Neural cell (in vitro differentiated cells): ENCODE data around the gene UBE2H. TPM values are rescaled to one million over a fixed set of nuclear protein-coding genes. Genes with fewer than 3 reads are reported as not detected.

Experiments used
- H2AFZ ChIP-seq: fragments of 200-600, 300-800 bp; sonication (generic), shearing (Covaris generic); 2 replicates; pipeline ENCODE4 v1.6.0; 2014; ENCODE audit warnings: low read depth, mild to moderate bottlenecking, antibody characterized with exemption, low read length, moderate library complexity
- H3F3A ChIP-seq: fragments of 200-600 bp; shearing (Covaris generic); 2 replicates; pipeline ENCODE4 v1.6.1; 2016; ENCODE audit warnings: mild to moderate bottlenecking, moderate library complexity, mixed read lengths, antibody characterized with exemption, low read length; ENCODE audit not compliant: insufficient read depth, poor library complexity, severe bottlenecking
- H3K27ac ChIP-seq: fragments of 200-600, 300-800 bp; sonication (generic), shearing (Covaris generic); 2 replicates; pipeline ENCODE4 v1.5.1; 2014; ENCODE audit warnings: mild to moderate bottlenecking, low read length, moderate library complexity
- H3K27me3 ChIP-seq: fragments of 300-800, 200-600 bp; sonication (generic), shearing (Covaris generic); 2 replicates; pipeline ENCODE4 v1.6.0; 2014; ENCODE audit warnings: mild to moderate bottlenecking, low read depth, low read length, moderate library complexity; ENCODE audit not compliant: insufficient read depth
- H3K36me3 ChIP-seq: fragments of 300-800, 200-600 bp; sonication (generic), shearing (Covaris generic); 2 replicates; pipeline ENCODE4 v1.5.1; 2014; ENCODE audit warnings: mild to moderate bottlenecking, antibody characterized with exemption, low read length, moderate library complexity; ENCODE audit not compliant: insufficient read depth
- H3K4me2 ChIP-seq: fragments of 300-800, 200-600 bp; sonication (generic), shearing (Covaris generic); 2 replicates; pipeline ENCODE4 v1.6.0; 2014; ENCODE audit warnings: mild to moderate bottlenecking, low read length
- H3K4me3 ChIP-seq: fragments of 300-800, 200-600 bp; sonication (generic), shearing (Covaris generic); 2 replicates; pipeline ENCODE4 v1.5.1; 2014; ENCODE audit warnings: mild to moderate bottlenecking, low read length, moderate library complexity
- H3K79me2 ChIP-seq: fragments of 200-600 bp; shearing (Covaris generic); replicated peaks from 2 replicates; pipeline ENCODE4 v1.6.0; 2014; ENCODE audit warnings: mild to moderate bottlenecking, low read length, moderate library complexity; ENCODE audit not compliant: insufficient read depth
- H3K9ac ChIP-seq: fragments of 300-800, 200-600 bp; sonication (generic), shearing (Covaris generic); 2 replicates; pipeline ENCODE4 v1.6.1; 2016; ENCODE audit warnings: mild to moderate bottlenecking, low read length, mixed read lengths
- H3K9me2 ChIP-seq: fragments of 200-600 bp; shearing (Covaris generic); 2 replicates; pipeline ENCODE4 v1.6.1; 2016; ENCODE audit warnings: mild to moderate bottlenecking, low read length, mixed read lengths; ENCODE audit not compliant: insufficient read depth
- H3K9me3 ChIP-seq: fragments of 200-600, 300-800 bp; sonication (generic), shearing (Covaris generic); 2 replicates; pipeline ENCODE4 v1.6.1; 2016; ENCODE audit warnings: mild to moderate bottlenecking, mixed run types, low read length, moderate library complexity, mixed read lengths
- H4K20me1 ChIP-seq: fragments of 200-600 bp; shearing (Covaris generic); 2 replicates; pipeline ENCODE4 v1.6.1; 2016; ENCODE audit warnings: mild to moderate bottlenecking, mixed run types; ENCODE audit not compliant: insufficient read depth
- CTCF ChIP-seq: fragments of 450-650 bp; IDR thresholded peaks from 2 replicates; pipeline ENCODE4 v1.5.1; 2014; ENCODE audit warnings: antibody characterized with exemption, mild to moderate bottlenecking, moderate library complexity; ENCODE audit not compliant: poor library complexity, severe bottlenecking
- EP300 ChIP-seq: fragments of 450-650 bp; conservative IDR thresholded peaks from 2 replicates; pipeline ENCODE4 v1.6.1; 2014; ENCODE audit warnings: antibody characterized with exemption, mild to moderate bottlenecking, moderate library complexity; ENCODE audit not compliant: poor library complexity, severe bottlenecking
- EZH2 ChIP-seq: fragments of 200-600, 300-800 bp; shearing (Covaris generic), sonication (generic); IDR thresholded peaks from 2 replicates; pipeline ENCODE4 v1.6.1; 2014; ENCODE audit warnings: antibody characterized with exemption, low read length, borderline replicate concordance, mild to moderate bottlenecking; ENCODE audit not compliant: insufficient read depth, poor library complexity, severe bottlenecking
- MXI1 ChIP-seq: fragments of 450-650 bp; conservative IDR thresholded peaks from 2 replicates; pipeline ENCODE4 v1.6.1; 2014; ENCODE audit warnings: antibody characterized with exemption, mild to moderate bottlenecking; ENCODE audit not compliant: poor library complexity, severe bottlenecking
- POLR2AphosphoS5 ChIP-seq: IDR thresholded peaks from 2 replicates; pipeline ENCODE4 v1.6.1; 2012
- RAD21 ChIP-seq: fragments of 450-650 bp; conservative IDR thresholded peaks from 2 replicates; pipeline ENCODE4 v1.6.1; 2014; ENCODE audit warnings: antibody characterized with exemption, mild to moderate bottlenecking, moderate library complexity
- REST ChIP-seq: IDR thresholded peaks from 2 replicates; pipeline ENCODE4 v1.6.1; 2012; ENCODE audit warnings: borderline replicate concordance
- SMC3 ChIP-seq: fragments of 450-650 bp; conservative IDR thresholded peaks from 2 replicates; pipeline ENCODE4 v1.6.1; 2014; ENCODE audit warnings: antibody characterized with exemption, mild to moderate bottlenecking, moderate library complexity; ENCODE audit not compliant: poor library complexity
- TAF1 ChIP-seq: IDR thresholded peaks from 2 replicates; pipeline ENCODE4 v1.6.1; 2012; ENCODE audit warnings: low read depth
- polyA plus RNA-seq: library from polyadenylated mRNA; depleted of rRNA; stranded (reverse); fragments of >200 nt; gene quantifications from 2 replicates; pipeline ENCODE4 v1.2.3, GENCODE V29; 2014

Gene UBE2H
- polyA plus RNA-seq, 1 donor from 2014 or later: 96.1 TPM

- no peak overlapping the region for H3K27ac ChIP-seq
- no peak for TF ChIP-seq SMC3
- TF ChIP-seq CTCF: no peak
- TF ChIP-seq EZH2: no peak
- TF ChIP-seq EP300: no peak
- TF ChIP-seq TAF1: no peak
- TF ChIP-seq POLR2AphosphoS5: no peak
- no peak for TF ChIP-seq MXI1
- TF ChIP-seq RAD21: no peak
- TF ChIP-seq REST: no peak
- H3K27me3 ChIP-seq: no peaks in the 10 kb centered on the region
- H3K9me3 ChIP-seq: no peaks in the 10 kb centered on the region
- H3K9me2 ChIP-seq: no peaks in the 10 kb centered on the region
- H4K20me1 ChIP-seq: no peaks in the 10 kb centered on the region
- H3K36me3 ChIP-seq: no peaks in the 10 kb centered on the region
- no peak overlapping the region for H3K4me2 ChIP-seq
- no peak overlapping the region for H3K9ac ChIP-seq
- no peak overlapping the region for H3K4me3 ChIP-seq
- no peaks in the 10 kb centered on the region for H3K79me2 ChIP-seq
- no peaks in the 10 kb centered on the region for H3F3A ChIP-seq
- no peak overlapping the region for H2AFZ ChIP-seq
Measured at GRCh38 chr7:129997285-129997684, 44.5 kb upstream of the UBE2H start.

- H3K27ac ChIP-seq: no peak overlapping the region
- TF ChIP-seq EZH2 (no peak), MXI1 (no peak), RAD21 (no peak), POLR2AphosphoS5 (no peak), SMC3 (no peak), CTCF (no peak), TAF1 (no peak), REST (no peak)
- no peaks in the 10 kb centered on the region for H3K36me3 ChIP-seq
- H3K27me3 ChIP-seq: no peaks in the 10 kb centered on the region
- no peaks in the 10 kb centered on the region for H3K79me2 ChIP-seq
- H3K9me2 ChIP-seq: no peaks in the 10 kb centered on the region
- no peaks in the 10 kb centered on the region for H3F3A ChIP-seq
- H3K4me3 ChIP-seq: no peak overlapping the region
- H3K4me2 ChIP-seq: no peak overlapping the region
- H3K9ac ChIP-seq: no peak overlapping the region
- no peak overlapping the region for H2AFZ ChIP-seq
- no peaks in the 10 kb centered on the region for H4K20me1 ChIP-seq
- H3K9me3 ChIP-seq: no peaks in the 10 kb centered on the region
Measured at GRCh38 chr7:129993275-129993674, 40.5 kb upstream of the UBE2H start.
